Stimulated activated CD4-positive, alpha-beta T cell treated with anti-CD3 and anti-CD28 coated beads, Interleukin-15, amount 100 ng/mL, for 24 hours (primary cell): ENCODE data around the gene ICE2.

ENCODE experiments used
- DNase-seq: peaks from one replicate; pipeline ENCODE4 v3.0.0-alpha.2; 2020

Gene ICE2

GRCh38 chr15:60478566-60479360 lies at the start of gene ICE2:
TSS of gene ICE2 (minus strand) at chr15:60479142. CDS start at chr15:60477977, 1,165 bp downstream.
- DNase-seq, result peak; percentile 98

- DNase-seq, result no peak
These were observed 49.6 kb upstream of the ICE2 start for GRCh38 chr15:60528530-60528929.

- no peak for DNase-seq
These were observed 48.5 kb upstream of the ICE2 start for GRCh38 chr15:60527456-60527855.

- DNase-seq, result no peak
These were observed 47.2 kb upstream of the ICE2 start for GRCh38 chr15:60526127-60526616.

GRCh38 chr15:60525341-60526039 lies 46.5 kb upstream of the ICE2 start:
- no peak for DNase-seq

- no peak for DNase-seq
These were observed 44.1 kb upstream of the ICE2 start for GRCh38 chr15:60523056-60523455.

- DNase-seq, result peak; percentile 88
These were observed 42.0 kb upstream of the ICE2 start for GRCh38 chr15:60520825-60521368.

GRCh38 chr15:60520013-60520824 lies 41.3 kb upstream of the ICE2 start:
- DNase-seq, result no peak

GRCh38 chr15:60519218-60519617 lies 40.3 kb upstream of the ICE2 start:
- no peak for DNase-seq

GRCh38 chr15:60518511-60518910 lies 39.6 kb upstream of the ICE2 start:
- DNase-seq, result no peak

- no peak for DNase-seq
These were observed 35.4 kb upstream of the ICE2 start for GRCh38 chr15:60514261-60514881.

GRCh38 chr15:60513676-60514075 lies 34.7 kb upstream of the ICE2 start:
- DNase-seq, result no peak

GRCh38 chr15:60512937-60513336 lies 34.0 kb upstream of the ICE2 start:
- DNase-seq, result no peak

- peak; percentile 30 for DNase-seq
These were observed 32.5 kb upstream of the ICE2 start for GRCh38 chr15:60511351-60512031.

GRCh38 chr15:60510006-60510405 lies 31.1 kb upstream of the ICE2 start:
- no peak for DNase-seq

- DNase-seq, result no peak
These were observed 30.5 kb upstream of the ICE2 start for GRCh38 chr15:60509470-60509869.

- DNase-seq, result no peak
These were observed 29.5 kb upstream of the ICE2 start for GRCh38 chr15:60508442-60508841.

- peak; percentile 53 for DNase-seq
These were observed 28.9 kb upstream of the ICE2 start for GRCh38 chr15:60507596-60508424.

- no peak for DNase-seq
These were observed 17.9 kb upstream of the ICE2 start for GRCh38 chr15:60496853-60497252.

GRCh38 chr15:60494108-60494507 lies 15.2 kb upstream of the ICE2 start:
- no peak for DNase-seq

- DNase-seq, result no peak
These were observed 14.2 kb upstream of the ICE2 start for GRCh38 chr15:60493166-60493565.
